ENCODE measurements around the gene CHL1.
A peak's percentile ranks its signal among the peaks of the same experiment; 100 is the strongest.

The CHL1 gene

GRCh38 chr3:425079-425478 is 228.5 kb downstream of the CHL1 start:
- H3K4me3 ChIP-seq (ENCODE audit: low read depth, low read length), result no peak overlapping the region
- DNase-seq (ENCODE audit: low read depth, low spot score), result peak; percentile 1
- in situ Hi-C loops (cut with HindIII; ENCODE audit: low sequenced_read_pairs), result no loop called here

GRCh38 chr3:426072-426471 is 229.5 kb downstream of the CHL1 start:
- H3K4me3 ChIP-seq (ENCODE audit: low read depth, low read length), result no peak overlapping the region
- in situ Hi-C loops (cut with HindIII; ENCODE audit: low sequenced_read_pairs), result no loop called here
- no peak for DNase-seq (ENCODE audit: low read depth, low spot score)
- no peak for TF ChIP-seq CTCF (IDR thresholded peaks at IDR 0.05; ENCODE audit: low read depth, low read length)

More at GRCh38 chr3:425079-425478, 228.5 kb downstream of the CHL1 start:
- TF ChIP-seq CTCF (IDR thresholded peaks at IDR 0.05; ENCODE audit: low read depth, low read length), result no peak

- DNase-seq (ENCODE audit: low read depth, low spot score), result no peak
- in situ Hi-C loops (cut with HindIII; ENCODE audit: low sequenced_read_pairs), result no loop called here
- no peak for TF ChIP-seq CTCF (IDR thresholded peaks at IDR 0.05; ENCODE audit: low read depth, low read length)
- no peak overlapping the region for H3K4me3 ChIP-seq (ENCODE audit: low read depth, low read length)
Observed at GRCh38 chr3:427128-427527, 230.6 kb downstream of the CHL1 start.

- in situ Hi-C loops (cut with HindIII; ENCODE audit: low sequenced_read_pairs), result no loop called here
- H3K4me3 ChIP-seq (ENCODE audit: low read depth, low read length), result no peak overlapping the region
- TF ChIP-seq CTCF (IDR thresholded peaks at IDR 0.05; ENCODE audit: low read depth, low read length), result no peak
- DNase-seq (ENCODE audit: low read depth, low spot score), result no peak
Observed at GRCh38 chr3:430186-430585, 233.6 kb downstream of the CHL1 start.

GRCh38 chr3:435161-435560 is 238.6 kb downstream of the CHL1 start:
- H3K4me3 ChIP-seq (ENCODE audit: low read depth, low read length), result no peak overlapping the region
- in situ Hi-C loops (cut with HindIII; ENCODE audit: low sequenced_read_pairs), result no loop called here
- DNase-seq (ENCODE audit: low read depth, low spot score), result no peak
- TF ChIP-seq CTCF (IDR thresholded peaks at IDR 0.05; ENCODE audit: low read depth, low read length), result no peak

- in situ Hi-C loops (cut with HindIII; ENCODE audit: low sequenced_read_pairs), result no loop called here
- H3K4me3 ChIP-seq (ENCODE audit: low read depth, low read length), result no peak overlapping the region
- TF ChIP-seq CTCF (IDR thresholded peaks at IDR 0.05; ENCODE audit: low read depth, low read length), result no peak
- DNase-seq (ENCODE audit: low read depth, low spot score), result no peak
Observed at GRCh38 chr3:436053-436452, 239.5 kb downstream of the CHL1 start.

- in situ Hi-C loops (cut with HindIII; ENCODE audit: low sequenced_read_pairs), result no loop called here
- TF ChIP-seq CTCF (IDR thresholded peaks at IDR 0.05; ENCODE audit: low read depth, low read length), result no peak
- H3K4me3 ChIP-seq (ENCODE audit: low read depth, low read length), result no peak overlapping the region
- DNase-seq (ENCODE audit: low read depth, low spot score), result no peak
Observed at GRCh38 chr3:440826-441225, 244.3 kb downstream of the CHL1 start.
